ENCODE data around the gene DCAF6. TPM values are rescaled to one million over a fixed set of nuclear protein-coding genes. Genes with fewer than 3 reads are reported as not detected.

Gene DCAF6
- total RNA-seq, 1 donor from 2014 or later = 28.6 TPM

- H3K4me2 ChIP-seq = peak overlapping the region; percentile 43
These were observed 30.8 kb upstream of the DCAF6 start for GRCh38 chr1:167905671-167906070.

DNA sequence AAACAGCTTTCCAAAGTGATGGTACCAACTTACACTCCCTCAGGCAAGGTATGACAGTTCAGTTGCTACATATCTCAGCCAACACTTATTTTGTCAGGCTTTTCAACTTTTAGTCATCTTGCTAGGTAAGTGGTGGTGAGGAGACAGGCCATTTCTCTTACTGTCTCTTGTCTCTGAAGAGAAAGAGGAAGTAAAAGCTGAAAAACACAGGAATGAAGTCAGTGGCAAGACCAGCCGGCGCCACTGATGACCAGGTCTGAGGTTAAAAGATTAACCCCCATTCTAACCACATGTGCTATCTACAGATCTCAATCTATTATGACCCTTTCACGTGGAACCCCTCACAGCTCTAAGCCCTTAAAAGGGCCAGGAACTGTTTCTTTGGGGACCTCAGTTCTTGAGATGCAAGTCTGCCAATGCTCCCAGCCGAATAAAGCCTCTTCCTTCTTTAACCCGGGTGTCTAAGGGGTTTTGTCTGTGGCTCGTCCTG is 26.7 kb upstream of the DCAF6 start:
- TF ChIP-seq EZH2phosphoT487 (IDR thresholded peaks at IDR 0.05) (no peak), EZH2 (IDR thresholded peaks at IDR 0.05) (no peak)
- TF ChIP-seq, protein P1, sequence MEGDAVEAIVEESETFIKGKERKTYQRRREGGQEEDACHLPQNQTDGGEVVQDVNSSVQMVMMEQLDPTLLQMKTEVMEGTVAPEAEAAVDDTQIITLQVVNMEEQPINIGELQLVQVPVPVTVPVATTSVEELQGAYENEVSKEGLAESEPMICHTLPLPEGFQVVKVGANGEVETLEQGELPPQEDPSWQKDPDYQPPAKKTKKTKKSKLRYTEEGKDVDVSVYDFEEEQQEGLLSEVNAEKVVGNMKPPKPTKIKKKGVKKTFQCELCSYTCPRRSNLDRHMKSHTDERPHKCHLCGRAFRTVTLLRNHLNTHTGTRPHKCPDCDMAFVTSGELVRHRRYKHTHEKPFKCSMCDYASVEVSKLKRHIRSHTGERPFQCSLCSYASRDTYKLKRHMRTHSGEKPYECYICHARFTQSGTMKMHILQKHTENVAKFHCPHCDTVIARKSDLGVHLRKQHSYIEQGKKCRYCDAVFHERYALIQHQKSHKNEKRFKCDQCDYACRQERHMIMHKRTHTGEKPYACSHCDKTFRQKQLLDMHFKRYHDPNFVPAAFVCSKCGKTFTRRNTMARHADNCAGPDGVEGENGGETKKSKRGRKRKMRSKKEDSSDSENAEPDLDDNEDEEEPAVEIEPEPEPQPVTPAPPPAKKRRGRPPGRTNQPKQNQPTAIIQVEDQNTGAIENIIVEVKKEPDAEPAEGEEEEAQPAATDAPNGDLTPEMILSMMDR (IDR thresholded peaks at IDR 0.05) = no peak
- Histone ChIP-seq H3K27ac (no peak overlapping the region), H3K4me3 (no peak overlapping the region), H3K9ac (no peak overlapping the region), H3K9me3 (ENCODE audit: low read depth) (peaks cover 12% of the 10 kb centered on the region), H2AFZ (replicated peaks) (no peak overlapping the region), H3K4me2 (no peak overlapping the region), H3K36me3 (no peaks in the 10 kb centered on the region), H3K79me2 (ENCODE audit: low read depth) (no peaks in the 10 kb centered on the region), H3F3A (ENCODE audit: low read depth) (peaks cover 14% of the 10 kb centered on the region), H3K4me1 (peaks cover 12% of the 10 kb centered on the region), H4K20me1 (ENCODE audit: low read depth) (no peaks in the 10 kb centered on the region), H3K27me3 (no peaks in the 10 kb centered on the region)
- no peak overlapping the region for H3K4me3 Mint-ChIP-seq
- no peak for DNase-seq (ENCODE audit: low spot score)
- no peaks in the 10 kb centered on the region for H3K27me3 Mint-ChIP-seq (ENCODE audit: insufficient read depth, low read depth)
- no peak overlapping the region for H3K27ac Mint-ChIP-seq
- peaks cover 5% of the 10 kb centered on the region for H3K36me3 Mint-ChIP-seq
- H3K4me1 Mint-ChIP-seq = peaks cover 8% of the 10 kb centered on the region
- H3K9me3 Mint-ChIP-seq = peaks cover 10% of the 10 kb centered on the region

More at GRCh38 chr1:167905671-167906070, 30.8 kb upstream of the DCAF6 start:
- H3K9ac ChIP-seq = no peak overlapping the region
- no peak for DNase-seq (ENCODE audit: low spot score)
- Mint-ChIP-seq H3K27me3 (ENCODE audit: insufficient read depth, low read depth) (no peaks in the 10 kb centered on the region), H3K36me3 (peaks cover 5% of the 10 kb centered on the region), H3K4me1 (peaks cover 18% of the 10 kb centered on the region), H3K27ac (peak overlapping the region; percentile 71), H3K9me3 (peaks cover 10% of the 10 kb centered on the region), H3K4me3 (no peak overlapping the region)
- peaks cover 12% of the 10 kb centered on the region for H3K9me3 ChIP-seq (ENCODE audit: low read depth)
- no peaks in the 10 kb centered on the region for H3K36me3 ChIP-seq
- H3K4me1 ChIP-seq = peaks cover 16% of the 10 kb centered on the region
- H3K27me3 ChIP-seq = no peaks in the 10 kb centered on the region
- H3K4me3 ChIP-seq = no peak overlapping the region
- H3K27ac ChIP-seq = peak overlapping the region; percentile 36
- peaks cover 17% of the 10 kb centered on the region for H3F3A ChIP-seq (ENCODE audit: low read depth)
- H4K20me1 ChIP-seq (ENCODE audit: low read depth) = no peaks in the 10 kb centered on the region
- no peaks in the 10 kb centered on the region for H3K79me2 ChIP-seq (ENCODE audit: low read depth)
- no peak for TF ChIP-seq EZH2phosphoT487 (IDR thresholded peaks at IDR 0.05)
- TF ChIP-seq, protein P1 (IDR thresholded peaks at IDR 0.05) = no peak
- TF ChIP-seq EZH2 (IDR thresholded peaks at IDR 0.05) = no peak
- no peak overlapping the region for H2AFZ ChIP-seq (replicated peaks)

- peaks cover 10% of the 10 kb centered on the region for H3K9me3 Mint-ChIP-seq
- peaks cover 4% of the 10 kb centered on the region for H3K4me1 ChIP-seq
- no peak overlapping the region for H3K4me3 Mint-ChIP-seq
- H3K27ac ChIP-seq = no peak overlapping the region
- no peak overlapping the region for H3K27ac Mint-ChIP-seq
- no peak overlapping the region for H3K4me3 ChIP-seq
- H3K27me3 ChIP-seq = no peaks in the 10 kb centered on the region
- H3K4me2 ChIP-seq = no peak overlapping the region
- DNase-seq (ENCODE audit: low spot score) = no peak
- peaks cover 7% of the 10 kb centered on the region for H3K36me3 Mint-ChIP-seq
- H3K4me1 Mint-ChIP-seq = peaks cover under 1% of the 10 kb centered on the region
- no peaks in the 10 kb centered on the region for H3K79me2 ChIP-seq (ENCODE audit: low read depth)
- TF ChIP-seq, protein P1 (IDR thresholded peaks at IDR 0.05) = no peak
- TF ChIP-seq EZH2 (IDR thresholded peaks at IDR 0.05) = no peak
- TF ChIP-seq EZH2phosphoT487 (IDR thresholded peaks at IDR 0.05) = no peak
- H3F3A ChIP-seq (ENCODE audit: low read depth) = peaks cover 6% of the 10 kb centered on the region
- H4K20me1 ChIP-seq (ENCODE audit: low read depth) = no peaks in the 10 kb centered on the region
- peaks cover 12% of the 10 kb centered on the region for H3K9me3 ChIP-seq (ENCODE audit: low read depth)
- H3K9ac ChIP-seq = no peak overlapping the region
- no peaks in the 10 kb centered on the region for H3K27me3 Mint-ChIP-seq (ENCODE audit: insufficient read depth, low read depth)
- no peak overlapping the region for H2AFZ ChIP-seq (replicated peaks)
- no peaks in the 10 kb centered on the region for H3K36me3 ChIP-seq
These were observed 26.0 kb upstream of the DCAF6 start for GRCh38 chr1:167910530-167910929.
